SK-N-SH treated with all-trans-retinoic acid at 6 μM for 48 hours (cell line): Measurements from ENCODE around the gene ZGLP1.

ENCODE experiments used
- ATAC-seq: fragments of 200-7000 bp; cut with Tn5 transposase; 3 replicates; pipeline ENCODE4 v1.9.1; 2020; ENCODE audit warnings: mild to moderate bottlenecking, moderate library complexity
- ARNTL ChIP-seq: fragments of 450-650 bp; formaldehyde crosslinking; IDR thresholded peaks from 2 replicates; pipeline ENCODE4 v1.5.0; 2020; ENCODE audit warnings: low read depth, mild to moderate bottlenecking, moderate library complexity, borderline replicate concordance
- ESRRG ChIP-seq: fragments of 250-450 bp; sonication (Bioruptor Pico); IDR thresholded peaks from 2 replicates; pipeline ENCODE4 v1.6.1; 2021; ENCODE audit warnings: mild to moderate bottlenecking
- GLIS3 ChIP-seq: fragments of 250-450 bp; sonication (Bioruptor Pico); IDR thresholded peaks from 2 replicates; pipeline ENCODE4 v1.5.0; 2020; ENCODE audit warnings: mild to moderate bottlenecking, moderate library complexity
- ISL1 ChIP-seq: fragments of 250-450 bp; sonication (Bioruptor Pico); IDR thresholded peaks from 2 replicates; pipeline ENCODE4 v2.1.2; 2022; ENCODE audit warnings: mild to moderate bottlenecking, moderate library complexity
- OSR1 ChIP-seq: fragments of 250-450 bp; sonication (Bioruptor Pico); IDR thresholded peaks from 2 replicates; pipeline ENCODE4 v1.8.0; 2022; ENCODE audit warnings: moderate library complexity, mild to moderate bottlenecking, inconsistent platforms
- PPARA ChIP-seq: fragments of 250-450 bp; sonication (Bioruptor Pico); IDR thresholded peaks from 2 replicates; pipeline ENCODE4 v1.5.0; 2020; ENCODE audit warnings: mild to moderate bottlenecking, borderline replicate concordance
- RARB ChIP-seq: fragments of 250-450 bp; sonication (Bioruptor Pico); IDR thresholded peaks from 2 replicates; pipeline ENCODE4 v1.8.0; 2021; ENCODE audit warnings: mild to moderate bottlenecking, moderate library complexity
- SNAI2 ChIP-seq: fragments of 250-450 bp; sonication (Bioruptor Pico); IDR thresholded peaks from 2 replicates; pipeline ENCODE4 v1.5.0; 2020; ENCODE audit warnings: mild to moderate bottlenecking, moderate library complexity
- TCF4 ChIP-seq: fragments of 250-450 bp; sonication (Bioruptor Pico); IDR thresholded peaks from 2 replicates; pipeline ENCODE4 v1.8.0; 2021; ENCODE audit warnings: mild to moderate bottlenecking, moderate library complexity, borderline replicate concordance
- TOX ChIP-seq: fragments of 250-450 bp; sonication (Bioruptor Pico); IDR thresholded peaks from 2 replicates; pipeline ENCODE4 v1.8.0; 2021; ENCODE audit warnings: mild to moderate bottlenecking, moderate library complexity, borderline replicate concordance
- TSHZ2 ChIP-seq: fragments of 250-450 bp; sonication (Bioruptor Pico); IDR thresholded peaks from 2 replicates; pipeline ENCODE4 v1.5.0; 2020; ENCODE audit warnings: mild to moderate bottlenecking, moderate library complexity
- ZC3H10 ChIP-seq: fragments of 250-450 bp; sonication (Bioruptor Pico); IDR thresholded peaks from 2 replicates; pipeline ENCODE4 v1.5.1; 2021; ENCODE audit warnings: mild to moderate bottlenecking, moderate library complexity
- ZFP3 ChIP-seq: fragments of 250-450 bp; sonication (Bioruptor Pico); IDR thresholded peaks from 2 replicates; pipeline ENCODE4 v1.5.0; 2020; ENCODE audit warnings: mild to moderate bottlenecking, moderate library complexity
- ZFP30 ChIP-seq: fragments of 450-650 bp; formaldehyde crosslinking; IDR thresholded peaks from 2 replicates; pipeline ENCODE4 v1.5.0; 2022; ENCODE audit warnings: mild to moderate bottlenecking, moderate library complexity
- ZNF565 ChIP-seq: fragments of 450-650 bp; formaldehyde crosslinking; conservative IDR thresholded peaks from 2 replicates; pipeline ENCODE4 v1.5.0; 2020; ENCODE audit warnings: low read depth, mild to moderate bottlenecking, moderate library complexity
- ZNF70 ChIP-seq: fragments of 450-650 bp; formaldehyde crosslinking; IDR thresholded peaks from 2 replicates; pipeline ENCODE4 v1.5.0; 2020; ENCODE audit warnings: mild to moderate bottlenecking, moderate library complexity
- ZNF8 ChIP-seq: fragments of 450-650 bp; formaldehyde crosslinking; IDR thresholded peaks from 2 replicates; pipeline ENCODE4 v1.5.0; 2020; ENCODE audit warnings: mild to moderate bottlenecking, moderate library complexity
- TF ChIP-seq, protein P1 (sequence below): fragments of 250-450 bp; sonication (Bioruptor Pico); IDR thresholded peaks from 2 replicates; pipeline ENCODE4 v1.5.1; 2021; ENCODE audit warnings: mild to moderate bottlenecking, moderate library complexity
- TF ChIP-seq, protein P2 (sequence below): fragments of 250-450 bp; sonication (Bioruptor Pico); IDR thresholded peaks from 2 replicates; pipeline ENCODE4 v1.8.0; 2020; ENCODE audit warnings: mild to moderate bottlenecking, moderate library complexity, borderline replicate concordance
- TF ChIP-seq, protein P3 (sequence below): fragments of 250-450 bp; sonication (Bioruptor Pico); IDR thresholded peaks from 2 replicates; pipeline ENCODE4 v1.8.0; 2021; ENCODE audit warnings: low read depth, mild to moderate bottlenecking, moderate library complexity, borderline replicate concordance
- TF ChIP-seq, protein P4 (sequence below): fragments of 250-450 bp; sonication (Bioruptor Pico); IDR thresholded peaks from 2 replicates; pipeline ENCODE4 v1.5.1; 2020; ENCODE audit warnings: low read depth, mild to moderate bottlenecking, moderate library complexity

The ZGLP1 gene

DNA sequence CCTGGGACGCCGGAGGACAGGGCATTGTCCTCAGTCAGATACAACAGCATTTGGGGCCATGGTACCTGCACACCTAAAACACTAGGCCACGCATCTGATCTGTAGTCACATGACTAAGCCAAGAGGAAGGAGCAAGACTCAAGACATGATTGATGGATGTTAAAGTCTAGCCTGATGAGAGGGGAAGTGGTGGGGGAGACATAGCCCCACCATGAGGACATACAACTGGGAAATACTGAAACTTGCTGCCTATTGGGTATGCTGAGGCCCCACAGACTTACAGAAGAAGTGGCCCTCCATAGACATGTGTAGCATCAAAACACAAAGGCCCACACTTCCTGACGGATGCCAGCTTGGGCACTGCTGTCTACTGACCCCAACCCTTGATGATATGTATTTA, 24.2 kb downstream of the ZGLP1 start:
- ATAC-seq = no peak
- TF ChIP-seq ZFP3 (CRISPR knock-in tag) = no peak
- TF ChIP-seq GLIS3 (CRISPR knock-in tag) = no peak
- TF ChIP-seq, protein P1, sequence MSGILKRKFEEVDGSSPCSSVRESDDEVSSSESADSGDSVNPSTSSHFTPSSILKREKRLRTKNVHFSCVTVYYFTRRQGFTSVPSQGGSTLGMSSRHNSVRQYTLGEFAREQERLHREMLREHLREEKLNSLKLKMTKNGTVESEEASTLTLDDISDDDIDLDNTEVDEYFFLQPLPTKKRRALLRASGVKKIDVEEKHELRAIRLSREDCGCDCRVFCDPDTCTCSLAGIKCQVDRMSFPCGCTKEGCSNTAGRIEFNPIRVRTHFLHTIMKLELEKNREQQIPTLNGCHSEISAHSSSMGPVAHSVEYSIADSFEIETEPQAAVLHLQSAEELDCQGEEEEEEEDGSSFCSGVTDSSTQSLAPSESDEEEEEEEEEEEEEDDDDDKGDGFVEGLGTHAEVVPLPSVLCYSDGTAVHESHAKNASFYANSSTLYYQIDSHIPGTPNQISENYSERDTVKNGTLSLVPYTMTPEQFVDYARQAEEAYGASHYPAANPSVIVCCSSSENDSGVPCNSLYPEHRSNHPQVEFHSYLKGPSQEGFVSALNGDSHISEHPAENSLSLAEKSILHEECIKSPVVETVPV (CRISPR knock-in tag) = no peak
- TF ChIP-seq TSHZ2 (CRISPR knock-in tag) = no peak
- TF ChIP-seq, protein P2, sequence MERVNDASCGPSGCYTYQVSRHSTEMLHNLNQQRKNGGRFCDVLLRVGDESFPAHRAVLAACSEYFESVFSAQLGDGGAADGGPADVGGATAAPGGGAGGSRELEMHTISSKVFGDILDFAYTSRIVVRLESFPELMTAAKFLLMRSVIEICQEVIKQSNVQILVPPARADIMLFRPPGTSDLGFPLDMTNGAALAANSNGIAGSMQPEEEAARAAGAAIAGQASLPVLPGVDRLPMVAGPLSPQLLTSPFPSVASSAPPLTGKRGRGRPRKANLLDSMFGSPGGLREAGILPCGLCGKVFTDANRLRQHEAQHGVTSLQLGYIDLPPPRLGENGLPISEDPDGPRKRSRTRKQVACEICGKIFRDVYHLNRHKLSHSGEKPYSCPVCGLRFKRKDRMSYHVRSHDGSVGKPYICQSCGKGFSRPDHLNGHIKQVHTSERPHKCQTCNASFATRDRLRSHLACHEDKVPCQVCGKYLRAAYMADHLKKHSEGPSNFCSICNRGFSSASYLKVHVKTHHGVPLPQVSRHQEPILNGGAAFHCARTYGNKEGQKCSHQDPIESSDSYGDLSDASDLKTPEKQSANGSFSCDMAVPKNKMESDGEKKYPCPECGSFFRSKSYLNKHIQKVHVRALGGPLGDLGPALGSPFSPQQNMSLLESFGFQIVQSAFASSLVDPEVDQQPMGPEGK (CRISPR knock-in tag) = no peak
- TF ChIP-seq ZNF565 (CRISPR knock-in tag) = no peak
- no peak for TF ChIP-seq PPARA (CRISPR knock-in tag)
- TF ChIP-seq ISL1 (CRISPR knock-in tag) = no peak
- TF ChIP-seq, protein P3, sequence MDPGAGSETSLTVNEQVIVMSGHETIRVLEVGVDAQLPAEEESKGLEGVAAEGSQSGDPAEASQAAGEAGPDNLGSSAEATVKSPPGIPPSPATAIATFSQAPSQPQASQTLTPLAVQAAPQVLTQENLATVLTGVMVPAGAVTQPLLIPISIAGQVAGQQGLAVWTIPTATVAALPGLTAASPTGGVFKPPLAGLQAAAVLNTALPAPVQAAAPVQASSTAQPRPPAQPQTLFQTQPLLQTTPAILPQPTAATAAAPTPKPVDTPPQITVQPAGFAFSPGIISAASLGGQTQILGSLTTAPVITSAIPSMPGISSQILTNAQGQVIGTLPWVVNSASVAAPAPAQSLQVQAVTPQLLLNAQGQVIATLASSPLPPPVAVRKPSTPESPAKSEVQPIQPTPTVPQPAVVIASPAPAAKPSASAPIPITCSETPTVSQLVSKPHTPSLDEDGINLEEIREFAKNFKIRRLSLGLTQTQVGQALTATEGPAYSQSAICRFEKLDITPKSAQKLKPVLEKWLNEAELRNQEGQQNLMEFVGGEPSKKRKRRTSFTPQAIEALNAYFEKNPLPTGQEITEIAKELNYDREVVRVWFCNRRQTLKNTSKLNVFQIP (CRISPR knock-in tag) = no peak
- no peak for TF ChIP-seq ZFP30
- TF ChIP-seq TOX (CRISPR knock-in tag) = no peak
- TF ChIP-seq ZC3H10 = no peak
- TF ChIP-seq, protein P4, sequence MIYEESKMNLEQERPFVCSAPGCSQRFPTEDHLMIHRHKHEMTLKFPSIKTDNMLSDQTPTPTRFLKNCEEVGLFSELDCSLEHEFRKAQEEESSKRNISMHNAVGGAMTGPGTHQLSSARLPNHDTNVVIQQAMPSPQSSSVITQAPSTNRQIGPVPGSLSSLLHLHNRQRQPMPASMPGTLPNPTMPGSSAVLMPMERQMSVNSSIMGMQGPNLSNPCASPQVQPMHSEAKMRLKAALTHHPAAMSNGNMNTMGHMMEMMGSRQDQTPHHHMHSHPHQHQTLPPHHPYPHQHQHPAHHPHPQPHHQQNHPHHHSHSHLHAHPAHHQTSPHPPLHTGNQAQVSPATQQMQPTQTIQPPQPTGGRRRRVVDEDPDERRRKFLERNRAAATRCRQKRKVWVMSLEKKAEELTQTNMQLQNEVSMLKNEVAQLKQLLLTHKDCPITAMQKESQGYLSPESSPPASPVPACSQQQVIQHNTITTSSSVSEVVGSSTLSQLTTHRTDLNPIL = no peak
- TF ChIP-seq SNAI2 (CRISPR knock-in tag) = no peak
- no peak for TF ChIP-seq ARNTL (CRISPR knock-in tag)
- TF ChIP-seq RARB (CRISPR knock-in tag) = no peak
- no peak for TF ChIP-seq ESRRG

GRCh38 chr19:10284960-10285278, 24.7 kb downstream of the ZGLP1 start:
- ATAC-seq = no peak
- TF ChIP-seq PPARA (CRISPR knock-in tag) (no peak), RARB (CRISPR knock-in tag) (no peak), ZNF565 (CRISPR knock-in tag) (no peak), ESRRG (no peak), ZNF8 (CRISPR knock-in tag) (no peak), ZFP3 (CRISPR knock-in tag) (no peak), ZC3H10 (no peak), ZNF70 (CRISPR knock-in tag) (no peak), ARNTL (CRISPR knock-in tag) (no peak), GLIS3 (CRISPR knock-in tag) (no peak), TCF4 (CRISPR knock-in tag) (no peak), TSHZ2 (CRISPR knock-in tag) (no peak), OSR1 (CRISPR knock-in tag) (no peak)
- TF ChIP-seq, protein P4 = no peak
- TF ChIP-seq, protein P1 (CRISPR knock-in tag) = no peak
- TF ChIP-seq, protein P3 (CRISPR knock-in tag) = no peak
